Hepatocyte (in vitro differentiated cells): ENCODE results near the gene CDK14. TPM values are rescaled to one million over a fixed set of nuclear protein-coding genes. Genes with fewer than 3 reads are reported as not detected.

Experiments
- DNase-seq: peaks from one replicate; pipeline ENCODE4 v3.0.0-alpha.2; 2016; ENCODE audit warnings: low spot score
- H2AFZ ChIP-seq: fragments of 200-600 bp; sonication (generic); 2 replicates; pipeline ENCODE4 v1.6.0; 2016; ENCODE audit warnings: antibody characterized with exemption, mild to moderate bottlenecking
- H3K27ac ChIP-seq: fragments of 200-600 bp; sonication (generic); 2 replicates; pipeline ENCODE4 v1.5.1; 2016; ENCODE audit warnings: mild to moderate bottlenecking
- H3K27me3 ChIP-seq: fragments of 200-600 bp; sonication (generic); 2 replicates; pipeline ENCODE4 v1.6.1; 2016
- H3K36me3 ChIP-seq: fragments of 200-600 bp; sonication (generic); replicated peaks from 2 replicates; pipeline ENCODE4 v1.5.1; 2016; ENCODE audit warnings: low read depth; ENCODE audit not compliant: insufficient read depth
- H3K4me1 ChIP-seq: fragments of 200-600 bp; sonication (generic); 2 replicates; pipeline ENCODE4 v1.5.1; 2016; ENCODE audit warnings: mild to moderate bottlenecking, moderate library complexity; ENCODE audit not compliant: insufficient read depth
- H3K4me2 ChIP-seq: fragments of 200-600 bp; sonication (generic); 2 replicates; pipeline ENCODE4 v1.6.0; 2016
- H3K4me3 ChIP-seq: fragments of 200-600 bp; sonication (generic); 2 replicates; pipeline ENCODE4 v1.5.1; 2016; ENCODE audit warnings: mild to moderate bottlenecking
- H3K79me2 ChIP-seq: fragments of 200-600 bp; sonication (generic); 2 replicates; pipeline ENCODE4 v1.6.0; 2017; ENCODE audit warnings: mild to moderate bottlenecking
- H3K9me2 ChIP-seq: fragments of 200-600 bp; sonication (generic); replicated peaks from 2 replicates; pipeline ENCODE4 v1.6.0; 2017; ENCODE audit warnings: mild to moderate bottlenecking; ENCODE audit not compliant: insufficient read depth
- H3K9me3 ChIP-seq: fragments of 200-600 bp; sonication (generic); 2 replicates; pipeline ENCODE4 v1.5.1; 2016; ENCODE audit warnings: low read depth, mild to moderate bottlenecking
- H4K20me1 ChIP-seq: fragments of 200-600 bp; sonication (generic); 2 replicates; pipeline ENCODE4 v1.6.0; 2016; ENCODE audit warnings: mild to moderate bottlenecking; ENCODE audit not compliant: insufficient read depth, poor library complexity, severe bottlenecking
- EZH2 ChIP-seq: fragments of 200-600 bp; sonication (generic); IDR thresholded peaks from 2 replicates; pipeline ENCODE4 v1.6.1; 2016; ENCODE audit warnings: antibody characterized with exemption, mild to moderate bottlenecking, borderline replicate concordance
- EZH2phosphoT487 ChIP-seq: fragments of 200-600 bp; sonication (generic); IDR thresholded peaks from one replicate; pipeline ENCODE4 v1.6.1; 2018; ENCODE audit warnings: antibody characterized with exemption, mild to moderate bottlenecking, low read depth, moderate library complexity; ENCODE audit not compliant: unreplicated experiment, severe bottlenecking
- WGBS: methylation state at CpG from one replicate; pipeline ENCODE4 v1.1.6; 2016; ENCODE audit warnings: low lambda C conversion rate; ENCODE audit errors: missing lambda C conversion rate; 5-methylcytosine and 5-hydroxymethylcytosine counted together
- polyA plus RNA-seq: library from polyadenylated mRNA; unstranded; fragments of >200 nt; fragmentation: Nextera tagmentation; extraction: Ambion mirVana; gene quantifications from 2 replicates; pipeline ENCODE4 v1.2.1, GENCODE V29; 2016
- total RNA-seq: library from RNA; depleted of rRNA; stranded (reverse); fragments of >200 nt; gene quantifications from 2 replicates; pipeline ENCODE4 v1.2.3, GENCODE V29; 2014
- TF ChIP-seq, protein P1 (sequence below): fragments of 200-600 bp; sonication (generic); IDR thresholded peaks from 2 replicates; pipeline ENCODE4 v1.5.1; 2016; ENCODE audit warnings: antibody characterized with exemption, mild to moderate bottlenecking; ENCODE audit not compliant: poor library complexity

The CDK14 gene
- total and polyA plus RNA-seq, 2 experiments from 2014 or later = 8.6 to 23.5 TPM

DNA sequence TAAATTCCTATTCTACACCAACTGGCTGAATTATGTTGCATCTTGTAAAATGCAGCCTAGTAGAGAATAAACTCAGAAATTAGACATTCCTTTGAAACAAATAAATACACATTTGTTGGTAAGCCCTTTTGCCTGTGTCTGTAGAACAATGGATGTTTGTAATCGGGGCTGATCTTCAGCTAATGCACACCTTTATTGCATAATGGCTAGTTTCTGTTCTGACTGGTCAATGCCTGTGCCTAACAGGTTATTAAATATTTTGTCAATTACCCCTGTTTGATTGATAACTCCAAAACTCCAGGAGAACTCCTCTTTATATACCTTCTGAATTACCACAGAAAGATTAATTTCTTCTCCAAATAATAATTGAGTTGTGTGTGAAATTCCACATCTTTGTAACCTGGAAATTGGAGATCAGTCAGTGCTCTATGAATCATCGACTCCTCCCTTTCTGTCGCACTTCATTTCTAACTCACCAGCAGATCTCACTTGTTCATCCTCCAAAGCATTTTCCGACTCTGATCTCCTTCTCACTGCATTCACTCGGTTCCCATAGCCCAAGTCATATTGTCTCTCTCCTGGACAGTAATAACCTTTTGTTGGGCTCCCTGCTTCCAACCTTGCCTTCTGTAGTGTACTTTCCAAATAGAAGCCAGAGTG lies 472.1 kb downstream of the CDK14 start:
- H3K79me2 ChIP-seq = no peaks in the 10 kb centered on the region
- H3K9me2 ChIP-seq = no peaks in the 10 kb centered on the region
- H2AFZ ChIP-seq = no peak overlapping the region
- no peaks in the 10 kb centered on the region for H3K36me3 ChIP-seq
- no peak overlapping the region for H3K27ac ChIP-seq
- no peaks in the 10 kb centered on the region for H3K9me3 ChIP-seq
- H3K27me3 ChIP-seq = no peaks in the 10 kb centered on the region
- TF ChIP-seq, protein P1, sequence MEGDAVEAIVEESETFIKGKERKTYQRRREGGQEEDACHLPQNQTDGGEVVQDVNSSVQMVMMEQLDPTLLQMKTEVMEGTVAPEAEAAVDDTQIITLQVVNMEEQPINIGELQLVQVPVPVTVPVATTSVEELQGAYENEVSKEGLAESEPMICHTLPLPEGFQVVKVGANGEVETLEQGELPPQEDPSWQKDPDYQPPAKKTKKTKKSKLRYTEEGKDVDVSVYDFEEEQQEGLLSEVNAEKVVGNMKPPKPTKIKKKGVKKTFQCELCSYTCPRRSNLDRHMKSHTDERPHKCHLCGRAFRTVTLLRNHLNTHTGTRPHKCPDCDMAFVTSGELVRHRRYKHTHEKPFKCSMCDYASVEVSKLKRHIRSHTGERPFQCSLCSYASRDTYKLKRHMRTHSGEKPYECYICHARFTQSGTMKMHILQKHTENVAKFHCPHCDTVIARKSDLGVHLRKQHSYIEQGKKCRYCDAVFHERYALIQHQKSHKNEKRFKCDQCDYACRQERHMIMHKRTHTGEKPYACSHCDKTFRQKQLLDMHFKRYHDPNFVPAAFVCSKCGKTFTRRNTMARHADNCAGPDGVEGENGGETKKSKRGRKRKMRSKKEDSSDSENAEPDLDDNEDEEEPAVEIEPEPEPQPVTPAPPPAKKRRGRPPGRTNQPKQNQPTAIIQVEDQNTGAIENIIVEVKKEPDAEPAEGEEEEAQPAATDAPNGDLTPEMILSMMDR = no peak
- TF ChIP-seq EZH2 (no peak), EZH2phosphoT487 (no peak)
- whole genome bisulfite sequencing = 87% methylated on average over 5 of the region's 5 CpGs
- H3K4me2 ChIP-seq = no peak overlapping the region
- H3K4me3 ChIP-seq = no peak overlapping the region
- DNase-seq = no peak
- no peaks in the 10 kb centered on the region for H3K4me1 ChIP-seq
- no peaks in the 10 kb centered on the region for H4K20me1 ChIP-seq

DNA sequence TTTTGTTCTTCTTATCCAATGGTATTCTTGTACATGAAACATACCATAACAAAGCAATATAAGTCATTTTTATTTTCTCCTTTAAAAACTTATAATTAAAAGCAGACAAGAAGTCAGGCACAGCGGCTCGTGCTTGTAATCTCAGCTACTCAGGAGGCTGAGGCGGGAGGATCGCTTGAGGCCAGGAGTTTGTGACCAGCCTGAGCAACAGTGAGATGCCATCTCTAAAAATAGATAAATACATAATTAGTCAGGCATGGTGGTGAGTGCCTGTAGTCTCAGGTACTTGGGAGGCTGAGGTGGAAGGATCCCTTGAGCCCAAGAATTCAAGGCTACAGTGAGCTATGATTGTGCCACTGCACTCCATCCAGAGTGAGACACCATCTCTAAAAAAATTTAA lies 473.0 kb downstream of the CDK14 start:
- no peak for DNase-seq
- Histone ChIP-seq H3K9me2 (no peaks in the 10 kb centered on the region), H3K27me3 (no peaks in the 10 kb centered on the region), H3K9me3 (no peaks in the 10 kb centered on the region), H3K27ac (no peak overlapping the region), H3K4me3 (no peak overlapping the region), H3K36me3 (no peaks in the 10 kb centered on the region), H3K79me2 (no peaks in the 10 kb centered on the region), H4K20me1 (no peaks in the 10 kb centered on the region), H3K4me1 (no peaks in the 10 kb centered on the region), H3K4me2 (no peak overlapping the region), H2AFZ (no peak overlapping the region)
- TF ChIP-seq EZH2 (no peak), EZH2phosphoT487 (no peak)
- TF ChIP-seq, protein P1 = no peak
- WGBS = 92% methylated on average over 4 of the region's 4 CpGs

DNA sequence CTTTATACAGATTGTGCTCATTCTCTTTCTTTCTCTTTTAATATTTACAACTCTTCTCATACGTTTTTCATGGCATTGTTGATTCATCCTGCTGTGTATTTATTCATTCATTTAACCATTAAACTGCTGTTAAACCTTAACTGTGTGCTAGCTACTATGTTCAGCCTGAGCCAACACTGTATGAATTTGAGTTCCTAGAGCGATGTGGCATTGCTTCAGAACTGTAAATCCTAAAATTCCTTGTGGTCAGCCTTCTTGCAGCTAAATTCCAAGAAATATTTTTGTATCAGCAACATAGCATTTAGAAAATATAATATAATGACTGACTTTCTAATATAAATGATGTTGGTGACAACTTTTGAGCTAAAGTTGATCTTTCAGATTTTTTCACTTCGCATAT lies 483.4 kb downstream of the CDK14 start:
- Histone ChIP-seq H3K27ac (no peak overlapping the region), H3K4me3 (no peak overlapping the region), H3K4me1 (no peaks in the 10 kb centered on the region), H3K4me2 (no peak overlapping the region), H3K27me3 (no peaks in the 10 kb centered on the region), H3K79me2 (no peaks in the 10 kb centered on the region), H4K20me1 (no peaks in the 10 kb centered on the region), H3K36me3 (no peaks in the 10 kb centered on the region), H2AFZ (no peak overlapping the region), H3K9me3 (no peaks in the 10 kb centered on the region), H3K9me2 (no peaks in the 10 kb centered on the region)
- 70% methylated on average over 3 of the region's 3 CpGs for WGBS
- DNase-seq = no peak
- TF ChIP-seq, protein P1 = no peak
- TF ChIP-seq EZH2 = no peak
- no peak for TF ChIP-seq EZH2phosphoT487

DNA sequence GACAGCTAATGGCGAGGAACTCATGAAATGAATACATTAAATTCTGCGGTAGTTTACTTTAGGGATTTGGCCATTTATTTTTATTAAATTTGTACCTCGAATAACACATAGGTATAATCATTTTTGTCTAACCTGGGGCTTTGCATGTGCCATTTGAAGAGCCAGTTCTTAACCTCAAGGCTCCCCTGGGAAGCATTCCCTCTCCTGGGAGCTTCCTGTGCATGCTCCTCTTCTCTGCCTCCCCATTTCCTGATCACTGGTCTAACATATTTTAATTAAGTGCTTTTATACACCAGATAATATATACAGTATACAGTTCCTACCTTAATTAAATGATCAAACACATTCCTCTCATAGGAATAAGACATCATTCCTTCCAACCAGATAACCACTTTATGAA lies 484.2 kb downstream of the CDK14 start:
- no peak overlapping the region for H3K4me3 ChIP-seq
- H4K20me1 ChIP-seq = no peaks in the 10 kb centered on the region
- H3K4me2 ChIP-seq = no peak overlapping the region
- H3K9me2 ChIP-seq = no peaks in the 10 kb centered on the region
- 95% methylated on average over 3 of the region's 3 CpGs for WGBS
- H3K79me2 ChIP-seq = no peaks in the 10 kb centered on the region
- no peak for DNase-seq
- no peaks in the 10 kb centered on the region for H3K27me3 ChIP-seq
- no peaks in the 10 kb centered on the region for H3K9me3 ChIP-seq
- TF ChIP-seq, protein P1 = no peak
- TF ChIP-seq EZH2 (no peak), EZH2phosphoT487 (no peak)
- no peaks in the 10 kb centered on the region for H3K36me3 ChIP-seq
- H3K4me1 ChIP-seq = no peaks in the 10 kb centered on the region
- H2AFZ ChIP-seq = no peak overlapping the region
- no peak overlapping the region for H3K27ac ChIP-seq
